Activated CD4-positive, alpha-beta T cell treated with anti-CD3 and anti-CD28 coated beads for 36 hours (primary cell): ENCODE data around the gene KIF9. TPM values are rescaled to one million over a fixed set of nuclear protein-coding genes. Genes with fewer than 3 reads are reported as not detected.

Experiments
- total RNA-seq, 2 experiments: library from RNA; stranded (reverse); gene quantifications; one replicate each; pipeline ENCODE4 v1.2.3, GENCODE V29; 2021

KIF9 gene
- total RNA-seq, 2 experiments from 2014 or later: 2.7 to 5.3 TPM

Other genes starting within 250 kb of the KIF9 start
- 10 to 100 TPM; 31.8 to 35.8 TPM for gene SETD2, start 118.7 kb downstream of the KIF9 start, total RNA-seq
- 10 to 100 TPM; 19.0 to 22.4 TPM for gene KLHL18, start 145 bp upstream of the KIF9 start, total RNA-seq
- 10 to 100 TPM; 25.9 to 29.4 TPM for gene PTPN23, start 98.2 kb upstream of the KIF9 start, total RNA-seq
- gene SCAP, start 193.1 kb upstream of the KIF9 start, total RNA-seq: 10 to 100 TPM; 44.5 to 51.2 TPM
- 10 to 100 TPM; 27.8 to 40.3 TPM for gene ELP6, start 230.9 kb upstream of the KIF9 start, total RNA-seq